HepG2 (cell line): ENCODE results near the gene NUDT7. TPM values are rescaled to one million over a fixed set of nuclear protein-coding genes. Genes with fewer than 3 reads are reported as not detected.

Experiments
- AGO1 ChIP-seq: fragments of 200-400 bp; formaldehyde crosslinking; IDR thresholded peaks from 2 replicates; pipeline ENCODE4 v1.6.1; 2017; ENCODE audit warnings: mild to moderate bottlenecking, low read depth, low read length, moderate library complexity; ENCODE audit not compliant: poor library complexity, severe bottlenecking
- AKAP8 ChIP-seq: sonication (generic); formaldehyde crosslinking; IDR thresholded peaks from 2 replicates; pipeline ENCODE4 v1.5.1; 2020; ENCODE audit warnings: mild to moderate bottlenecking, missing genetic modification reagents
- ATF7 ChIP-seq, 2 experiments: fragments of 450-650 bp in 1 of 2; sonication (generic) in 1 of 2; formaldehyde crosslinking in 1 of 2; IDR thresholded peaks; 2 replicates each; pipeline versions ENCODE4 v1.4.0 to v1.6.1; 2016 to 2020; ENCODE audit warnings: antibody characterized with exemption in 1 of 2, mild to moderate bottlenecking in 1 of 2, missing genetic modification reagents in 1 of 2
- FOSL1 ChIP-seq: sonication (generic); formaldehyde crosslinking; IDR thresholded peaks from 2 replicates; pipeline ENCODE4 v1.9.0; 2021; ENCODE audit warnings: missing genetic modification reagents, borderline replicate concordance
- FOXC1 ChIP-seq: sonication (generic); formaldehyde crosslinking; IDR thresholded peaks from 2 replicates; pipeline ENCODE4 v1.8.0; 2022; ENCODE audit warnings: mild to moderate bottlenecking, missing genetic modification reagents, borderline replicate concordance
- GABPB1 ChIP-seq: IDR thresholded peaks from 2 replicates; pipeline ENCODE4 v1.6.1; 2016; ENCODE audit warnings: mild to moderate bottlenecking, missing genetic modification reagents, moderate library complexity, missing compliant biosample characterization
- JARID2 ChIP-seq: sonication (generic); formaldehyde crosslinking; IDR thresholded peaks from 2 replicates; pipeline ENCODE4 v1.8.1; 2023; ENCODE audit warnings: missing genetic modification reagents, inconsistent platforms; ENCODE audit not compliant: insufficient replicate concordance
- JUNB ChIP-seq: sonication (generic); formaldehyde crosslinking; IDR thresholded peaks from 2 replicates; pipeline ENCODE4 v1.8.0; 2022; ENCODE audit warnings: missing genetic modification reagents, mild to moderate bottlenecking, borderline replicate concordance
- NR3C1 ChIP-seq: sonication (generic); formaldehyde crosslinking; IDR thresholded peaks from 2 replicates; pipeline ENCODE4 v1.4.0; 2020; ENCODE audit warnings: missing genetic modification reagents
- PTBP1 ChIP-seq: fragments of 200-400 bp; formaldehyde crosslinking; IDR thresholded peaks from 2 replicates; pipeline ENCODE4 v1.6.1; 2018; ENCODE audit warnings: low read length, low read depth; ENCODE audit not compliant: poor library complexity, severe bottlenecking
- ZNF20 ChIP-seq: sonication (generic); formaldehyde crosslinking; IDR thresholded peaks from 2 replicates; pipeline ENCODE4 v1.4.0; 2020; ENCODE audit warnings: mild to moderate bottlenecking, moderate library complexity, missing genetic modification reagents
- ZNF292 ChIP-seq: sonication (generic); formaldehyde crosslinking; IDR thresholded peaks from 2 replicates; pipeline ENCODE4 v1.8.1; 2022; ENCODE audit warnings: mild to moderate bottlenecking, low read depth, missing genetic modification reagents, borderline replicate concordance
- ZNF337 ChIP-seq: sonication (generic); formaldehyde crosslinking; IDR thresholded peaks from 2 replicates; pipeline ENCODE4 v1.5.1; 2020; ENCODE audit warnings: missing genetic modification reagents, low read depth, mild to moderate bottlenecking, borderline replicate concordance
- ZNF44 ChIP-seq: sonication (generic); formaldehyde crosslinking; IDR thresholded peaks from 2 replicates; pipeline ENCODE4 v1.5.1; 2020; ENCODE audit warnings: mild to moderate bottlenecking, missing genetic modification reagents
- ZNF512 ChIP-seq: sonication (generic); formaldehyde crosslinking; IDR thresholded peaks from 2 replicates; pipeline ENCODE4 v1.4.0; 2020; ENCODE audit warnings: mild to moderate bottlenecking, missing genetic modification reagents
- polyA plus RNA-seq, 8 experiments: library from polyadenylated mRNA; depleted of rRNA in 3 of 8; stranded (reverse) in 7 of 8; unstranded in 1 of 8; fragments of >200 nt; fragmentation: Illumina TruSeq in 4 of 8; extraction: Trizol in 4 of 8; gene quantifications; 2 replicates each; pipeline versions ENCODE4 v1.2.1 to v1.2.3, GENCODE V29; 2011 to 2016; ENCODE audit warnings: low read depth in 4 of 8, missing spikeins in 1 of 8, mixed read lengths in 1 of 8; ENCODE audit not compliant: insufficient read depth in 1 of 8
- total RNA-seq, 5 experiments: library from RNA; depleted of rRNA; stranded (reverse); fragments of >200 nt; fragmentation: Illumina TruSeq; extraction: Trizol; gene quantifications; 2 replicates each; pipeline ENCODE4 v1.2.3, GENCODE V29; 2016; ENCODE audit warnings: low read depth in 1 of 5
- TF ChIP-seq, protein P1 (sequence below): sonication (generic); formaldehyde crosslinking; IDR thresholded peaks from 2 replicates; pipeline ENCODE4 v1.4.0; 2020; ENCODE audit warnings: mild to moderate bottlenecking, missing genetic modification reagents
- TF ChIP-seq, protein P2 (sequence below): sonication (generic); formaldehyde crosslinking; IDR thresholded peaks from 2 replicates; pipeline ENCODE4 v1.8.0; 2023; ENCODE audit warnings: mild to moderate bottlenecking, missing genetic modification reagents
- TF ChIP-seq, protein P3 (sequence below): IDR thresholded peaks from 2 replicates; pipeline ENCODE4 v1.6.1; 2016; ENCODE audit warnings: missing compliant biosample characterization, missing genetic modification reagents, borderline replicate concordance
- TF ChIP-seq, protein P4 (sequence below): sonication (generic); formaldehyde crosslinking; IDR thresholded peaks from 2 replicates; pipeline ENCODE4 v1.4.0; 2020; ENCODE audit warnings: mild to moderate bottlenecking, missing genetic modification reagents
- TF ChIP-seq, protein P5 (sequence below): sonication (generic); formaldehyde crosslinking; IDR thresholded peaks from 2 replicates; pipeline ENCODE4 v1.5.0; 2020; ENCODE audit warnings: missing genetic modification reagents

The NUDT7 gene
- total and polyA plus RNA-seq, 2 of the 13 experiments (the other 11 are each of a cell fraction or from before 2014, with no cell fraction given): 14.3 to 23.9 TPM

DNA sequence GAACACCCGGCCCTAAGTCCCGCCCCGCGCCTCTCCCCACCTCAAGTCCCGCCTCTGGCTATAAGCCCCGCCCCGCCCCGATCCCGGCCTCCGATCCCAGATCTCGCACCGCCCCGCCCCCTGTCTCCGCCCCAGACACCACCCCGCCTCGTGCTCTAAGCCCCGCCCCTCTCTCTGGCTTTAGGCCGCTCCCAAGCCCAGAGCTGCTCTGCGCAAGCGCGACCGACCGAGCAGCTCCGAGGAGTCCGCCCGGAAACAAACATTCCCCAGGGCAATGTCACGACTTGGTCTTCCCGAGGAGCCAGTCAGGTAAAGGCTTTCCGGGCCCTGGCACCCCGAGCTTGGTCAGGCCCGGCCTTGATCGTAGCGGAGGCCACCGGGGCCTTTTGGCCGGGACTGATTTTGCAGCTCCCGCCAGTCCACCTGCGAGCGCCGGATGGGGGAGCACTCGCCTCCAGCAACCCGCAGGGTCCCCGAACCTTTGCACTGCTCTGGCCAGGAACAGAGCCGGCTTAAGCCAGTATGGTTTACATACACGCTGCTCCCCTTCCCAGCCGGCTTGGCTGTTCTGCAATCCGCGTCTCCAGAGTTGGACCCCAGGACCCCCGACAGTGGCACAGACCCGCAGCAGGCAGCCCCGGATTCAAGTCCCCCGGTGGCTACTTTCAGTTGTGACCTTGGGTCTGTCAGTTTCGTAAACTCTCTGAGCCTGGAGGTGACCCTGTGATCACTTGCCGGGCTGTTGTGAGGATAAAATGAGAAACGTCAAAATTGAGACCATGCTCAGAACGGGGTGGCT, at the start of gene NUDT7 (continued):
- TF ChIP-seq ZNF512 (CRISPR knock-in tag) (no peak), ZNF337 (0 out of 2 replicates have a peak, but pooled peaks have one; percentile 68), JUNB (CRISPR knock-in tag) (no peak), AKAP8 (CRISPR knock-in tag) (no peak), AGO1 (peak; percentile 59), FOSL1 (peak; percentile 39; the same call in 1 of the 2 replicates), ATF7 (IDR thresholded peaks at IDR 0.05) (no peak), ATF7 (CRISPR knock-in tag; IDR thresholded peaks at IDR 0.05) (no peak), ZNF44 (no peak), FOXC1 (no peak; the same call in 1 of the 2 replicates), NR3C1 (CRISPR knock-in tag) (no peak), PTBP1 (peak; percentile 74), JARID2 (CRISPR knock-in tag) (no peak), GABPB1 (peak; percentile 87), ZNF292 (CRISPR knock-in tag) (peak; percentile 84), ZNF20 (CRISPR knock-in tag) (no peak)
- TF ChIP-seq, protein P1, sequence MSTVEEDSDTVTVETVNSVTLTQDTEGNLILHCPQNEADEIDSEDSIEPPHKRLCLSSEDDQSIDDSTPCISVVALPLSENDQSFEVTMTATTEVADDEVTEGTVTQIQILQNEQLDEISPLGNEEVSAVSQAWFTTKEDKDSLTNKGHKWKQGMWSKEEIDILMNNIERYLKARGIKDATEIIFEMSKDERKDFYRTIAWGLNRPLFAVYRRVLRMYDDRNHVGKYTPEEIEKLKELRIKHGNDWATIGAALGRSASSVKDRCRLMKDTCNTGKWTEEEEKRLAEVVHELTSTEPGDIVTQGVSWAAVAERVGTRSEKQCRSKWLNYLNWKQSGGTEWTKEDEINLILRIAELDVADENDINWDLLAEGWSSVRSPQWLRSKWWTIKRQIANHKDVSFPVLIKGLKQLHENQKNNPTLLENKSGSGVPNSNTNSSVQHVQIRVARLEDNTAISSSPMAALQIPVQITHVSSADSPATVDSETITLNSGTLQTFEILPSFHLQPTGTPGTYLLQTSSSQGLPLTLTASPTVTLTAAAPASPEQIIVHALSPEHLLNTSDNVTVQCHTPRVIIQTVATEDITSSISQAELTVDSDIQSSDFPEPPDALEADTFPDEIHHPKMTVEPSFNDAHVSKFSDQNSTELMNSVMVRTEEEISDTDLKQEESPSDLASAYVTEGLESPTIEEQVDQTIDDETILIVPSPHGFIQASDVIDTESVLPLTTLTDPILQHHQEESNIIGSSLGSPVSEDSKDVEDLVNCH: no peak
- TF ChIP-seq, protein P2, sequence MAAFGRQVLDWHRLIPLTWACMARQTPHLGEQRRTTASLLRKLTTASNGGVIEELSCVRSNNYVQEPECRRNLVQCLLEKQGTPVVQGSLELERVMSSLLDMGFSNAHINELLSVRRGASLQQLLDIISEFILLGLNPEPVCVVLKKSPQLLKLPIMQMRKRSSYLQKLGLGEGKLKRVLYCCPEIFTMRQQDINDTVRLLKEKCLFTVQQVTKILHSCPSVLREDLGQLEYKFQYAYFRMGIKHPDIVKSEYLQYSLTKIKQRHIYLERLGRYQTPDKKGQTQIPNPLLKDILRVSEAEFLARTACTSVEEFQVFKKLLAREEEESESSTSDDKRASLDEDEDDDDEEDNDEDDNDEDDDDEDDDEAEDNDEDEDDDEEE (CRISPR knock-in tag): peak; percentile 59; the same call in 1 of the 2 replicates
- TF ChIP-seq, protein P3, sequence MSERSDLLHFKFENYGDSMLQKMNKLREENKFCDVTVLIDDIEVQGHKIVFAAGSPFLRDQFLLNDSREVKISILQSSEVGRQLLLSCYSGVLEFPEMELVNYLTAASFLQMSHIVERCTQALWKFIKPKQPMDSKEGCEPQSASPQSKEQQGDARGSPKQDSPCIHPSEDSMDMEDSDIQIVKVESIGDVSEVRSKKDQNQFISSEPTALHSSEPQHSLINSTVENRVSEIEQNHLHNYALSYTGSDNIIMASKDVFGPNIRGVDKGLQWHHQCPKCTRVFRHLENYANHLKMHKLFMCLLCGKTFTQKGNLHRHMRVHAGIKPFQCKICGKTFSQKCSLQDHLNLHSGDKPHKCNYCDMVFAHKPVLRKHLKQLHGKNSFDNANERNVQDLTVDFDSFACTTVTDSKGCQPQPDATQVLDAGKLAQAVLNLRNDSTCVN (CRISPR knock-in tag): no peak; the same call in 1 of the 2 replicates
- TF ChIP-seq, protein P4, sequence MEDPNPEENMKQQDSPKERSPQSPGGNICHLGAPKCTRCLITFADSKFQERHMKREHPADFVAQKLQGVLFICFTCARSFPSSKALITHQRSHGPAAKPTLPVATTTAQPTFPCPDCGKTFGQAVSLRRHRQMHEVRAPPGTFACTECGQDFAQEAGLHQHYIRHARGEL (CRISPR knock-in tag): no peak
- TF ChIP-seq, protein P5, sequence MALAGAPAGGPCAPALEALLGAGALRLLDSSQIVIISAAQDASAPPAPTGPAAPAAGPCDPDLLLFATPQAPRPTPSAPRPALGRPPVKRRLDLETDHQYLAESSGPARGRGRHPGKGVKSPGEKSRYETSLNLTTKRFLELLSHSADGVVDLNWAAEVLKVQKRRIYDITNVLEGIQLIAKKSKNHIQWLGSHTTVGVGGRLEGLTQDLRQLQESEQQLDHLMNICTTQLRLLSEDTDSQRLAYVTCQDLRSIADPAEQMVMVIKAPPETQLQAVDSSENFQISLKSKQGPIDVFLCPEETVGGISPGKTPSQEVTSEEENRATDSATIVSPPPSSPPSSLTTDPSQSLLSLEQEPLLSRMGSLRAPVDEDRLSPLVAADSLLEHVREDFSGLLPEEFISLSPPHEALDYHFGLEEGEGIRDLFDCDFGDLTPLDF (CRISPR knock-in tag): peak; percentile 53; the same call in 1 of the 2 replicates
